Activated effector memory CD4-positive, alpha-beta T cell treated with Interleukin-2 at 50 U/mL for 16 hours (primary cell): ENCODE data around the gene CEPT1.
"Not testable (repeated sequence)": the region's sequence is repeated elsewhere in the genome, so short reads cannot be mapped to it uniquely, and the experiment has no call there.

Source experiments
- DNase-seq: peaks from one replicate; pipeline ENCODE4 v3.0.0-alpha.2; 2020

The CEPT1 gene

GRCh38 chr1:111213412-111213811 lies 73.4 kb downstream of the CEPT1 start:
- no peak for DNase-seq

DNA sequence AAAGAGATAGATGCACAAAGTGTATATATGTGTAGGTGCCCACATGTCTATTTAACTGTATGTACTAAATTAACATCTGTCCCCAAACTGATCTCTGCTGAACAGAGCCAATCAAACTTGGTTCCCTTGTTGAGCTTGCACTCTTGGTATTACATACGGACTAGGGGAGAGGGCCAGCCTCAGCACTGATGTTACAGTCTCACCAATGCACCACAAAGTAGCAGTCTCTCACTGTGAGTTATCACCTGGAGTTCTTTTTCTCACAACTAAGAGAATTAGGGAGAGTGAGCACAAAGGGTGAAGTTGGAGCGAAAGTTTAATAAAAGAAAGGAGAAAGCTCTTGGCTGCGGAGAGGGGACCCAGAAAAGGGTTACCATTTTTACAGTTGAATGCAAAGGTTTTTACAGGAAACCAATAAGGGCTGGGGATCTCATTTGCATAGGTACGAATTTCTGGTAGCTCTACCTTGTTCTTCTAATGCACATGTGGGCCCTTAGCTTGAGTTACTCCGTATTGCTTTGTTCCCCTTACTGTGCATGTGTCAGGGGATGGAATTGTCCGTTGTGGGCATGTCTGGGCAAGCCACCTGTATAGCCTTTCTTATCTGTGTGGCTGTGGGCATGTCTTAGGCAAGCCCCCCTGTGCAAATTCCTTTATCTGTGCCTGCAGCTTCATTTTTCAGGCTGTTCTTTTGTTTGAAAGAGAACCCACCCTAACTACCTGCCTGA lies 74.2 kb downstream of the CEPT1 start:
- no peak for DNase-seq

- no peak for DNase-seq
Observed at GRCh38 chr1:111214884-111215283, 74.9 kb downstream of the CEPT1 start.

DNA sequence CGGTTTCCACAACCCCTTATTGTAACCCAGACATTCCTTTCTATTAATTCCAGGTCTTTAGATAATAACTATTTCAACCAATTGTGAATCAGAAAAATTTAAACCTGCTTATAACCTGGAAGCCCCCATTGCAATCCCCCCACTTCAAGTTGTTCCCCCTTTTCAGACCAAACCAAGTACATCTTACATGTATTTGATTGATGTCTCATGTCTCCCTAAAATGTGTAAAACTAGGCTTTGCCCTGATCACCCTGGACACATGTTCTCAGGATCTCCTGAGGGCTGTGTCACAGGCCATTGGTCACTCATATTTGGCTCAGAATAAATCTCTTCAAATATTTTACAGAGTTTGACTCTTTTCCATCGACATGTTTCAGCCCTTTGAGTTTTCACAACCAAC lies 75.3 kb downstream of the CEPT1 start:
- not testable (repeated sequence) for DNase-seq

DNA sequence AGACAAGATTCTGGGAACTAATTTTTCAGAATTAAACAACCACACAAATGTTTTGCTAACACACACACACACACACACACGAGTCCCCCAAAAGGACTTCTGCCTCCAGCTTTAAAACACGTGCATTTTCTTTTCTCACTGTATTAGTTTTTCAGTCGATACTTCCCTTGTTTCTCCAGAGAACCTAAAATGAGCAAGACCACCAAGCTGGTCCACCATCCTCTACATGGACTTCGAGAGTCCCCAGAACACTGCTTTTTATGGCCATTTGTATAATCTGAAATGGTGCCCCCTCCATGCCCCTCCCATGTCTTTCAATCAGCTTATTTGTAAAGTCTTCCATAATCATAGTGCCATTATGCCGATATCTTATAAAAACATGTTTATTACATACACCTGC lies 76.7 kb downstream of the CEPT1 start:
- no peak for DNase-seq

GRCh38 chr1:111217183-111217910 lies 77.3 kb downstream of the CEPT1 start:
- no peak for DNase-seq

- no peak for DNase-seq
Observed at GRCh38 chr1:111218701-111219556, 78.9 kb downstream of the CEPT1 start.

- DNase-seq = no peak
Observed at GRCh38 chr1:111219557-111220286, 79.7 kb downstream of the CEPT1 start.

- DNase-seq = no peak
Observed at GRCh38 chr1:111220302-111220890, 80.4 kb downstream of the CEPT1 start.

GRCh38 chr1:111221276-111221632 lies 81.2 kb downstream of the CEPT1 start:
- no peak for DNase-seq

- no peak for DNase-seq
Observed at GRCh38 chr1:111221633-111222291, 81.7 kb downstream of the CEPT1 start.

GRCh38 chr1:111222308-111223125 lies 82.5 kb downstream of the CEPT1 start:
- DNase-seq = peak; percentile 58

DNA sequence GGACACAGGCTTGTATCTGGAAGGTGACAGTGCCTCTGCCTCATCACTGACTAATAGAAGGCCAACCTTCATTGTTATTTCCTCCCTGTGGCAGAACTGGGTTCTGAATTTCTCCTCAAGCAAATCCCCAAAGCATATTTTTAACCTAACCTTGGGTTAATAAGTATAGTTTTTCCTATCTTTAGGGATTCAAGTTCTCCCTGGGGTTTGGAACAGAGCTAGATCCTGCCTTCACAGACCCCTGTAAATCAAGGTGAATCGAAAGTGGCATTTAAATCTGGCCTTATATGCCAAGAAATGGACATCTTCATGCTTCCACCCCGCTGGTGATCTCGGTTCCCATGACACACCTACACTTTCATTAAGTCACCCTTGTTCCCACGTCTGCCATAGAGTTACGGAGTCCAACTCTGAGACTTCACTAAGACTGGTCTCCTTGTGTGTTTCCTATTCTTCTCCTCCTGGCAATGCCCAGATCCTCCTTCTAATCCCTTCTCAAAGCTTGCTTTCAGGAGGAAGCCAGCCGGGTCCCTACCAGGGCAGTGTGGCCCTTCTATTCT lies 83.2 kb downstream of the CEPT1 start:
- DNase-seq = no peak

DNA sequence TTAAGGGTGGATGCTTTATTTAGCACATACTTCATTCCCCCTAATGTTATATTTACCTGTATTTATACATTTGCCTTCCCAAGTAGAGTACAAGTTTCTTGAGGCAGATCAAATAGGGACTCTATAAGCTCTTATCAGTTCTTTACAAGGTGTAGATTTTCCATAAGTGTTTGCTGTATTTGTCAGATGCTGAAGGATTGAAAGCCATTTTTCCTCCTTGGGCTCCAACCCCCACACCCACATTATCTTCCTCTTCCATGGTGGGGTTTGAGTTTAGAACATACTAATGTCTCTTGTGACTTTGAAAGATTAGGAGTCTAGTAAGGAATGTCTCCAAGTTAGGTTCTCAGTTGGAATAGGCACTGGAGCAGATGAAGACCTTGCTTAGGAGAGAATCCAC lies 85.1 kb downstream of the CEPT1 start:
- no peak for DNase-seq

- DNase-seq = no peak
Observed at GRCh38 chr1:111225717-111226400, 85.8 kb downstream of the CEPT1 start.

DNA sequence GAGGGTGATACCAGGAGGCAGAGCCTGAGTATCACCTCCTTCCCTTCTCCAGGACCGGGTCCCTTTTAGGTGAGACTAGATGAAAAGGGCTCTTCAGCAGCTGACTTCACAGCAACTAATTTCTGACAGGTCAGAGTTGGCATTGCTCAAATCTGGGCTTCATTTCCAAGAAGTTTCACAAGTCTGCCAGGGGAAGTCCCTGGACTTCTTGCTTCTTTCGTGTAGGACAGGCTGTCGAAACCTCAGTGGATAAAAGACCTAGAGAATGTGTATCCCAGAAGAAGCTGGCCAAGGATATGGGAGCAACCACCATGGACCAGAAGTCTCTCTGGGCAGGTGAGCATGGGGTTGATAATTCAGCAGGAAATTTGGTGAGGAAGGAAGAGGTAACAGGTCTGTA lies 87.4 kb downstream of the CEPT1 start, which contains the start of gene CHI3L2:
CHI3L2 (plus strand) TSS at position 280 of the 400 bp plus-strand sequence; CDS start at position 297, 17 bp downstream.
- DNase-seq = no peak

- DNase-seq = no peak
Observed at GRCh38 chr1:111227851-111228747, 88.1 kb downstream of the CEPT1 start.

DNA sequence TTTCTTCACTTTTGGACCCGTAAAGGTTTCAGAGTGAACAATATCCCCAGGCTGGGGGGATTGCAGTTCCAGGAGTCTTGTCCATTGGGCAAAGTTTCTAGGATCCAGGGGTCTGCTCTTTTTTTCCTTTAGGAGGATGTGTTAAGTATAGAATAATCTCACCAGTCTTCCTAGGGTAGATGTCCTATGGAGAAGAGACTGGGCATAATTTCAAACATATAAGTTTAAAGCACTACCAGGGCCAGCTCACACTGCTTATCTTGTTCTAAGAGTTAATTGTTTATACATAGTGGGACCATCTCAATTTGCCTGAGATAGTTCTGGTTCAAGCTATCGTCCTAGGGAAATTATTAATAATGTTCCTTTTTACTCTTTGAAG lies 88.7 kb downstream of the CEPT1 start:
- DNase-seq = no peak

DNA sequence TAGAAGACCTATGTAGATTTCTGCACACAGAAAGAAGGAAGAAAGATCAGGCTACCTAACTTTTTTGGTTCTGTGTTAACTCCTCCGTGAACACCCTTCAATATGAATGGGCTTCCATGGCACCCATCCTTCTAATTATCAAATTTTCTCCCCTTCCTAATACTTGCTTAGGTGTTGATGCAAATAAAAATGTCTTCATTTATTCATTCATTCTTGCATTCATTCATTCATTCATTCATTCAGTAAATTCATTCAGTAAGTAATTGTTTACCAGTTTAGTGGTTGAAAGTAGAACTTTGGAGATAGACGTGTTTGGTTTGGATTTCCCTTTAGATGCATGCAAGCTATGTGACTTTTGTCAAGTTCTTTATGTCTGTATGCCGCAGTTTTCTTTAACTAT lies 92.1 kb downstream of the CEPT1 start:
- DNase-seq = no peak
